GM12864 (cell line): Measurements from ENCODE around the gene SLC29A2.
"Not testable (repeated sequence)": the region's sequence is repeated elsewhere in the genome, so short reads cannot be mapped to it uniquely, and the experiment has no call there.

Experiments used
- DNase-seq: peaks from one replicate; pipeline ENCODE4 v3.0.0-alpha.2; 2011; ENCODE audit warnings: low read depth
- H3K4me3 ChIP-seq: 2 replicates; pipeline ENCODE4 v1.5.1; 2011; ENCODE audit warnings: mild to moderate bottlenecking, low read depth, low read length, control low read depth
- CTCF ChIP-seq: IDR thresholded peaks from 2 replicates; pipeline ENCODE4 v1.5.1; 2011; ENCODE audit warnings: low read depth, mild to moderate bottlenecking, moderate library complexity, low read length, control low read depth, inconsistent platforms; ENCODE audit errors: missing control alignments

The SLC29A2 gene

GRCh38 chr11:66359662-66360087, 11.9 kb downstream of the SLC29A2 start:
- no peak for DNase-seq
- H3K4me3 ChIP-seq: no peak overlapping the region
- no peak for TF ChIP-seq CTCF

- H3K4me3 ChIP-seq, DNase-seq: not testable (repeated sequence)
Observed at GRCh38 chr11:66350560-66351235, 20.9 kb downstream of the SLC29A2 start.

GRCh38 chr11:66349084-66349386, 22.5 kb downstream of the SLC29A2 start:
- no peak for DNase-seq
- no peak overlapping the region for H3K4me3 ChIP-seq
- no peak for TF ChIP-seq CTCF

- peak; percentile 86 for DNase-seq
- peak within 1 kb of the TSS; percentile 95 for H3K4me3 ChIP-seq
- no peak for TF ChIP-seq CTCF
Observed at GRCh38 chr11:66347425-66348276, 23.9 kb downstream of the SLC29A2 start, which contains the start of gene B4GAT1. B4GAT1 (minus strand) TSS chr11:66347629; CDS start chr11:66347545, 84 bp downstream.

- DNase-seq: no peak
- H3K4me3 ChIP-seq: peak overlapping the region; percentile 95
- TF ChIP-seq CTCF: no peak
Observed at GRCh38 chr11:66346476-66347424, 24.8 kb downstream of the SLC29A2 start.

- TF ChIP-seq CTCF: no peak
- H3K4me3 ChIP-seq: peak overlapping the region; percentile 90
- no peak for DNase-seq
Observed at GRCh38 chr11:66345316-66345649, 26.3 kb downstream of the SLC29A2 start.
